COLO829 (cell line): ENCODE results near the gene TMEM59.

ENCODE experiments used
- DNase-seq: peaks from one replicate; pipeline ENCODE4 v3.0.0; 2012; ENCODE audit warnings: low spot score

TMEM59 gene

DNA sequence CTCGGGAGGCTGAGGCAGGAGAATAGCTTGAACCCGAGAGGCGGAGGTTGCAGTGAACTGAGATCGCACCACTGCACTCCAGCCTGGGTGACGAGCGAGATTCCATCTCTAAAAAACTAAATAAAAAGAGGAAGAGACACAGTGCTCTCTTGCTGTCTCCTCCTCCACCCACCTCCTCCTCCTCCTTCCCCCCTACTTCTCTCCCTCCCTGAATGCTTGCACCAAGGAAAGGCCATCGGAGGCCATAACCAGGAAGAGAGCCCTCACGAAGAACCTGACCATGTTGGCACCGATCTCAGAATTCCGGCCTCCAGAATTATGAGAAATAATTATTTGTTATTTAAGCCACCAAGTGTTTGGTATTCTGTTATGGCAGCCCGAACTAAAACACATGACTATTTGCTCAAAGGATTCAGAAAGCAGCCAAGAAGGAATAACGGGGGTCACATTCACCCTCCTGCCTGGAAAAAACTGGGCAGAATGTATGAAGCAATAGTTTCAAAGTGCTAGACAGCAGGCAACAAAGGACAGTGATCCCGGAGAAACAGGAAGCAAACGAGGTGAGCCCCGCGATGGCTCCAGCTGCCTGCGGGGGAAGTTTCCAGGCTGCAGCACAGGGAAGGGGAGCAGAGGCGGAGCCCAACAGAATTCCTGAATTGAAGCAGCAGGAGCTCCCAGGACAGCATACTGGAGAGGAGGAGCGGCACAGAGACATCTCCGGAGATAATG lies 70.8 kb downstream of the TMEM59 start:
- peak; percentile 65 for DNase-seq

DNA sequence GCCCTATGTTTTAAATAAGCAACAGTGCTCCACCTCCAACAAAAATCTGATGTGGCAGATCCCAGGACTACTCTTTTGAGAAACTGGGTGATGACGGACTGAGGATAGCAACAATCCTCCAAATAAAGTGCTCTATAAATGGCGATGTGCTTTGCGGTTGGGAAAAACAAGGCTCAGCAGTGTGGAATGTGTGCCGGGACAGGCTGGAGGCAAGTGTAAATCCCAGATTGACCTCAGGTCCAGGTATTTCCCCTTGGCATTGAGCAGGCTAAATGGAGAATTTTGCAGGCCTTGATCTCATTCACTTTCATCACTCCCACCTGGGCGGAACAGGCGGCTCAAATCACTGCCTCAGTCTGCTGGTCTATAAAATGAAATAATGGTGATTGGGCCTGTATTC lies 71.8 kb downstream of the TMEM59 start:
- DNase-seq, result no peak

DNA sequence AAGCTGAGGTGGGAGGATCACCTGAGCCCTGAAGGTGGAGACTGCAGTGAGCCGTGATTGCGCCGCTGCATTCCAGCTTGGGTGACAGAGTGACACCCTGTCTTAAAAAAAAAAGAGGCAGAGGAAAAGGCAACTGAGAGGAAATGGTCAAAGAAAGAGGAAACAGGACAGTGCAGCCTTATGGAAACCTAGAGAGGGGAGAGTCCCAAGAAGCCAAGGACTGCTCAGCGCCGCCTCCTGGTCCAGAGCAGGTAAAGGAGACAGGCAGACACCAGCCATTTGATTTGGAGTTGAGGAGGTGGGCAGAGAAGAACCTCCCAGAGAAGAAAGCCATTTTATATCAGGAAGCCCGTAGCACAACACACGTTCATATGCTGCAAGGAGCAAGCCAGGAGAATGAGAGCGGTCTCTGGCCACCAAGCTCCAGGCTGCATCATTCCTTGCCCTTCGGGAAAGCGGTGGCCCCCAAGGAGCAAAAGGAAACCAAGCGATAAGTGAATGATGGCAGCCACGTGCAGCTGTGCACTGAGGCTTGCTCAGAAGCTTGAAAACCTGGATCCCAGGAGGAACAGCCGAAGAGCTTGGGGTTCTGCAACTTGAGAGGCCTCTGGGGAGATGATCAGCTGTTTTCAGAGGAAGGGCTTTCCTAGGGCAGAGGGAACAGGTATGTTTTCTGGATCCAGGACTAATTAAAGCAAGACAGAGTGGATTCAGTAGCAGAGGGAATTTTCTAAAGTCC lies 73.1 kb downstream of the TMEM59 start:
- no peak for DNase-seq
